ENCODE results near the gene ATG3.
"Not testable (repeated sequence)": the region's sequence is repeated elsewhere in the genome, so short reads cannot be mapped to it uniquely, and the experiment has no call there.

ATG3 gene

DNA sequence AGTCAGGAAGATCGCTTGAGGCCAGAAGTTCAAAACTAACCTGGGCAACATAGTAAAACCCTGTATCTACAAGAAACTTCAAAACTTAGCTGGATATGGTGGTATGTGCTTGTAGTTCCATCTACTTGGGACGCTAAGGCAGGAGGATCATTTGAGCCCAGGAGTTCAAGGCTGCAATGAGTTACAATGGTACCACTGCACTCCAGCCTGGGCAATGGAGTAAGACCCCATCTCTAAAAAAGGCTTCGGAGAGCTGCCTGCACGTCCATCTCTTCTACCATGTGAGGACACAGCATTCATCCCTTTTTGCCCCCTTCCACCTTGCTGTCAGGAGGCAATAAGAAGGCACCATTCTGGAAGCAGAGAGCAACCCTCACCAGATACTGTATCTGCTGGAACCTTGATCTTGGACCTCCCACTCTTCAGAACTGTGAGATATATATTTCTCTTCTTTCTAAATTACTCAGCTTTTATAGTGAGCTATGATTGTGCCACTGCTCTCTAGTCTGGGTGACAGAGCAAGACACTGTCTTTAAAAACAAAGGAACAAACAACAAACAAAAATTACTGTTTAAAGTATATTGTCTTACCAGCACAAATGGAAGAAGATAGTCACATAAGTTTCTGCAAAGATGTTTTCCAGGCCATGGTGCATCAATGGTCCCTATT is 58.3 kb downstream of the ATG3 start:
- in situ Hi-C loops (cut with HindIII; ENCODE audit: low sequenced_read_pairs): loop anchor here (25.0 kb wide), 1 partner anchor 191 kb away; no protein-coding TSS in a partner anchor

DNA sequence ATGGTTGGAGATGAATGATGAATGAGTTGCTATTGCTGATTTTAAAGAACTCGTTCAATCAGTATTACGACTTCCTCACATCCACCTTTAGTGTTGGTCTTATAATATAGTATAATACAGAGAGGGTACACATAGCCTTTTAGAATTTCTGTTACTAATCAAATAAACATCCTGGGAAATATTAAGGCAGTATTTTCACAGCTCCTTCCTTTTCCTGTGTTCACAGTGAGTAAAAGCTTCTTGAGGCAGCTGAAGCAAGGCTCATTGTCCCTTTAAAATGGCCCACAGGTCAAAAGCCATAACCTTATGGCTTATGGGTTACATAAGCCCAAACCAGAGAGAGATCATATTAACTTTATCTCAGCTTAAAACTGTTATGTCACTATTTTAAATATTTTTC is 61.1 kb downstream of the ATG3 start:
- in situ Hi-C loops (cut with HindIII; ENCODE audit: low sequenced_read_pairs): loop anchor here (25.0 kb wide), 1 partner anchor 188 kb away; no protein-coding TSS in a partner anchor

- in situ Hi-C loops (cut with HindIII; ENCODE audit: low sequenced_read_pairs): no loop called here
These were observed 62.6 kb downstream of the ATG3 start, which contains the start of gene BTLA for GRCh38 chr3:112498914-112499711. Gene BTLA (minus strand): TSS chr3:112499472. CDS start chr3:112499358, 114 bp downstream.

GRCh38 chr3:112497897-112498548 is 63.7 kb downstream of the ATG3 start:
- in situ Hi-C loops (cut with HindIII; ENCODE audit: low sequenced_read_pairs): no loop called here

DNA sequence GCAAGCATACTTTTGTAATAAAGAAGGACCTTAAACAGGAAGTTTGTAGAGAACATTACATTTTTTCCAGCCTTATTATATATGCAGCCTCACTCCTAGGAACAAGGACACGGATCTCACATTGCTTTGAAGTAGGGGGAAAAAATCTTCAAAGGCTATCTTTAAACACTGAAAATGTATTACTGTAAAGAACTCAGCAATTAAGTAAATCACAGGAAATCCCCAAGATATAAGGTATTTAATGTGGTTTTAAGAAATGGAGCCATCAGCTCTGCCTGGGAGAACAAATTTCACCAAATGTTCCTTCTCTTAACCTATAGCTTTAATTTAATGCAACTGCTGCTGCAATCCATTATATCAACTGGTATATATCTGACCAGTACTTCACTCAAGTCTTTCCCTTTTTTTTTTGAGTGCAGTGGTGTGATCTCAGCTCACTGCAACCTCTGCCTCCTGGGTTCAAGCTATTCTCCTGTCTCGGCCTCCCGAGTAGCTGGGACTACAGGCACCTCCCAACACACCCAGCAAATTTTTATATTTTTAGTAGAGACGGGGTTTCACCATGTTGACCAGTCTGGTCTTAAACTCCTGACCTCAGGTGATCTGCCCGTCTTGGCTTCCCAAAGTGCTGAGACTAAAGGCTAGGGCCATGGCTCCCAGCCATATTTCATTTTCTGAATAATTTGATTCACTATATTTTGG is 65.2 kb downstream of the ATG3 start:
- in situ Hi-C loops (cut with HindIII; ENCODE audit: low sequenced_read_pairs): no loop called here

DNA sequence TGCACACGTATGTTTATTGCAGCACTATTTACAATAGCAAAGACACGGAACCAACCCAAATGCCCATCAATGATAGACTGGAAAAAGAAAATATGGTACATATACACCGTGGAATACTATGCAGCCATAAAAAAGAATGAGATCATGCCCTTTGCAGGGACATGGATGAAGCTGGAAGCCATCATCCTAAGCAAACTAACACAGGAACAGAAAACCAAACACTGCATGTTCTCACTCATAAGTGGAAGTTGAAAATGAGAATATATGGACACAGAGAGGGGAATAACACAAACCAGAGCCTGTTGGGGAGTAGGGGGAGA is 67.4 kb downstream of the ATG3 start:
- in situ Hi-C loops (cut with HindIII; ENCODE audit: low sequenced_read_pairs): not testable (repeated sequence)

GRCh38 chr3:112492124-112492523 is 69.6 kb downstream of the ATG3 start:
- in situ Hi-C loops (cut with HindIII; ENCODE audit: low sequenced_read_pairs): no loop called here

DNA sequence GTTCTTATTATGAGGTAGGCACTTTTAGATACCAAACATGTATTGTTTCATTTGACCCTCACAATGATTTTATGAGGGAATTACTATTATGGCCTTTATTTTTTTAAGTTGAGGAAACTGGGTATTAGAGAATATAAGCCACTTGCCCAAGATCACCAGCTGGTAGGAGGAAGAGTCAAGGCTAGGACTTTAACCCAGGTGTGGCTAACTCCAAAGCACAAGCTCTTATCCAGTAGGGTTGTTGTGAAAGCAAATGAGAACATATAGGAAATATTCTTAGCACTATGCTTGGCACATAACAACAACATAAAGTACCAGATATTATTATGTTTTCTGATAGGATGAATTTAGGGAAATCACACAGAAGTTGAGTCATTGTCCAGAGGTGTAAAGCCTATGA is 70.4 kb downstream of the ATG3 start:
- in situ Hi-C loops (cut with HindIII; ENCODE audit: low sequenced_read_pairs): no loop called here

- in situ Hi-C loops (cut with HindIII; ENCODE audit: low sequenced_read_pairs): no loop called here
These were observed 71.9 kb downstream of the ATG3 start for GRCh38 chr3:112489674-112490479.

GRCh38 chr3:112486811-112487505 is 74.8 kb downstream of the ATG3 start:
- in situ Hi-C loops (cut with HindIII; ENCODE audit: low sequenced_read_pairs): no loop called here

GRCh38 chr3:112484352-112484751 is 77.4 kb downstream of the ATG3 start:
- in situ Hi-C loops (cut with HindIII; ENCODE audit: low sequenced_read_pairs): no loop called here

DNA sequence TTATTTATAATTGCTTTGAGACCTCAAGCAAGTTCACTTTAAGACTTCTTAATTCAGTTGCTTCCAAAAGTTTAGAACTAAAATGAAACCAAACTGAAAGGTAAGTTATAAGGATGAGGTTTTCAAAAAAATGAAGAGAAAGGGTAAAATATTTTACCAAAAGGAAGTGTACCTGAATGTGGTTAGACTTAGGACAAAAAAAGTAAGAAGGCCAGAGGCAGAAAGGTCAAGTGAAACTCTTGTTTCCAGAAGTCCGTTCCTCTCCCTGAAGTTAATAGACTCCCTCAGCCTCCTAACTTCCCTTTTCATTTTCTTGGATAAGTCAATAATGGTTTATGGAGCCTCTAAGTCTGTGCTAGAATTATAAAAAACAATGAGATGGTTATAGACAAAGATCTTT is 79.1 kb downstream of the ATG3 start:
- in situ Hi-C loops (cut with HindIII; ENCODE audit: low sequenced_read_pairs): no loop called here

Measured in endothelial cell of hepatic sinusoid (primary cell).